COLO829 (cell line): Measurements from ENCODE around the gene C5orf46.

Experiments used
- DNase-seq: peaks from one replicate; pipeline ENCODE4 v3.0.0; 2012; ENCODE audit warnings: low spot score

The C5orf46 gene

GRCh38 chr5:147857302-147858129 is 48.8 kb downstream of the C5orf46 start:
- DNase-seq = peak; percentile 50

DNA sequence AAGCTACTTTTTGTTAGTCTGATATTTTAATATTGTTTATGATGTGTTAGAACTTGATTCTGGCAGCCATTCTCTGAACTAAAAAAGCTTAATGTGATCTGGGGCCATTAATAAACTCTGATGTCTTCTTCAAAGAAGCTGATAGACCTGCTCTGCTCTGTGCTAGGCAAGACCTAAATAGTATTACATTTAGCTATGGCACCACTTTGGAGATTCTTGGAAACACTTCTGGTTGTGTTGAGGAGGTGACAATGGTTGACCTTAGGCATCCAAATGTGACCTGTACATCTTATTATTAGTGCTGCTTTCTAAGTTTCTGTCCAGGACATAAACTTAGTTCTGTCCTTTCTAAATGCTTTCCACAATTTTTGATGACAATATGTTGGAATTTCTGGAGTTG is 49.5 kb downstream of the C5orf46 start:
- DNase-seq = no peak

GRCh38 chr5:147855774-147856069 is 50.6 kb downstream of the C5orf46 start:
- peak; percentile 4 for DNase-seq

DNA sequence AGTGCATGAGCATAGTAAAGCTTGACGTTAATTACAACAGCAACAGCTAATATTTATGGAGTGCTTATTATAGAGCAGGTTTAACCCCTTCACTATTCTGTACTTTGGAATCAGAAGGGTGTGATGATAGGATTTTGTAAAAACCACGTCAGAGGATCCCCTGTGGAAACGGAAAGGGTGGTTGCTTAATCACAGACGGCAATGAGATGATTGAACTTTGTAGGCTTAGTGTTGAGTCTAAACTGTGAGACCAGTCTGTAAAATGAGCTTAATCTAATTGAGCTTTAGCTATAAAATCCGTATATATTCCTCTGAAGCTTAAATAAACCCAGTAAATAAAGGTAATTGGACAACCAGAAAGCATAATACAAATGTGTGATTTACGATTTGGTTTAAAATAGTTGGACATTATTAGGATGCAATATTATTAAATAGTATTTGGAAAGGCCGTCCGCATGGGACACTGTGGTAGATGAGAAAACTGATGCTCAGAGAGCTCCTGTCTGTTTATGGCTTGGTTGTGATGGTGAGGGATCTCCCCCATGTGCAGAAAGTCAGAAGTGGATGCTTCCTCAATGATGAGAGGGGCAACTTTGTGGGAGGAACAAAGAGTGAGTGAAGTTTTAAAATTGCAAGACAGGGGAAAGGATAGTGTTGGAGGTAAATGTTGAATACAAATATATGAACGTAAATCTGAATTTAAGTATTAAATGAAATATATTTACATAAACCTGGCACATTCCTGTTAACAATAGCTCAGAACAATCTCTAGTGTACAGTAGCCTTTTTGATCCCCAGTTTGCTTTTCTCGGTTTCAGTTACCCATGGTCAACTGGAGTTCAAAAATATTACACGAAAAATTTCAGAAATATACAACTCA is 51.2 kb downstream of the C5orf46 start:
- no peak for DNase-seq

DNA sequence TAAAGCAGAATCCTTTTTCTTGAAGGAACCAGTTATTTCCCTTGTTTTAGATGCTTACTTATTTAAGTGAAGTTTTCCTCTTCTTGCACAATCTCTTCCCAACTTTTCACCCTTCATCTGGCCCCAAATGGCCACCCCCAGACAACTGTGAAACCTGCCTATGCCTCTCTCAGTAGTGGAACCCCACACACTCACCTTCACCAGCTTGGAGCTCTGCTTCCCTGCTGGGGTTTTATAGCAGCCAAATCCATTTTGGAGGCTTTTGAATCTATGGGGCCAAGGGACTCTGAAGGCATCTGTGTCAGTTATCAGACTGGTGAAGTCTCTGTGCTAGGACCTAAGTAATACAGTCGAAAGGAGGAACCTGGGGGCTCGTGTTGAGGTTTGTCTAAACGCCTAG is 52.0 kb downstream of the C5orf46 start:
- DNase-seq = no peak

- no peak for DNase-seq
Measured at GRCh38 chr5:147853372-147853987, 52.9 kb downstream of the C5orf46 start.

DNA sequence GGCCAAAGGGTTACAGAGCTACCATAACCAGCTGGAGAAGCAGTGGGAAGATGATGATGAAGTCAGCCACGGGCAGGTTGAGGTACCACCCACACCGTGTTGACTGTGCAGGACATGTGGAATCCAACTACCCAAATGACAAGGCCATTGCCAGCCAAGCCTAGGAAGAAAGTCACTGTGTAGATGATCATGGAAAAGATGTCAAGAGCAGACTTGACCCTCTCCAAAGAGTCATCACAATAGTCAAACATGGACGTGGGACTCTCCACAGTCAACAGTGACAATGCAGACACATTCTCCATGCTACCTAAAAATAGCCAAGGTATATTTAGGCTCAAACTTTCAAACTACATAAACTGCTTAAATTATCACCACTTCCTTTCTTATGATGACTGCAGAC is 54.0 kb downstream of the C5orf46 start:
- DNase-seq = no peak

DNA sequence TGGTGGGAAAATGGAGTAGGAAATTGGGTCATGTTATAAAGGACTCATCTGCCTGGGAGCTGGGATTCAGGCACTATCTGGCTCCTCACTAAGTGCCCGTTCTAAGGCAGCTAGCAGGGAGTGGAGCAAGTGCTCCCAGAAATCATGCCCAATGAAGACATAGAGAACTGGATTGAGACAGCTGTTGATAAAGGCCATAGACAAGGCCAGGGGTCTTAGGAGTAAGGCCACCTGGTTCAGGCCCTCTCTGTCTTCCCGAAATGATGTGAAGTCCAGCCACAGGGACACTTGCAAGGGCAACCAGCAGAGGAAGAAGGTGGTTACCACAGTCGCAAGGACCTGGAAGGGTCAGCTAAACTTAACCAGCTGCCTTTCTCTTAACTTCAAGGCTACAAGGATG is 54.8 kb downstream of the C5orf46 start:
- no peak for DNase-seq

GRCh38 chr5:147849226-147849625 is 57.1 kb downstream of the C5orf46 start:
- no peak for DNase-seq

- no peak for DNase-seq
Measured at GRCh38 chr5:147845618-147846017, 60.7 kb downstream of the C5orf46 start.

DNA sequence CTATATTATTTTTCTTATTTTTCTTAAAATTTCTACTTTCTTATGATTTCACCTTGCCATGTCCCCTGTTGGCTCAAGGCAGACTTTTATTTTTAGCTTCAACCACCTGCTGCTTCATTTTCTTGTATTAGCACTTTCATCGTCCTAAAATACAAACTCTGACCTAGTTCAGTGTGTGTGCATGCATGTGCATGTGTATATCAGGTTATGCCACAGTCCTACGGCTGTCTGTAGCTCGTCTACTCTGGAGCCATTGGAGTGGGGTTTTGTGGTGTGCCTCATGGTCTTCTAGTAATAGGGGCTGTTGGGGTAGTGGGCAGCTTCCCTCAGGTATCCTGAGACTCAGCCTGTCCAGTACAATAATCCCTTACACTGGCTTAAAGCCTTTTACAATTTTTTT is 61.5 kb downstream of the C5orf46 start:
- DNase-seq = no peak

DNA sequence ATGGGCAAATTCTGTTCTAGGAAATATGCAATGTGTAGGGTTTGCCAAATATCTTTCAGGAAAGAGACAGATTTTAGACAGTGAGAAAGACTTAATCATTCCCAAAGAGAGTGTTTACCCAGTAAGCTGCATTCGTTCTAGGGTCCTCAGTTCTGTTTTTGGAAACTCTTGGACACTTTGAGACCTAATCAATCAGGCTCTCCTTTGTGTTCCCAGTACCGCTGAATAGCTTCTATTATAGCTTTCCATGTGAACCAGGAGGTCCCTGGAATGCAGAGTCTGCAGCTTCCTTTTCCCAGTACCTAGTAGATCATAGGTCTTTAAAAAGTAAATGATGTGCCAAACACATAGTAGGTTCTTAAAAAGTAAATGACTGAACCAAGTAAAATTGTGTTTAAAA is 63.5 kb downstream of the C5orf46 start:
- DNase-seq = no peak
